ENCODE data around the gene GAL3ST3. TPM values are rescaled to one million over a fixed set of nuclear protein-coding genes. Genes with fewer than 3 reads are reported as not detected.

The GAL3ST3 gene
- total and polyA plus RNA-seq, 10 donors = 0.03 to 0.04 (median 0.03) TPM; not detected in 7

DNA sequence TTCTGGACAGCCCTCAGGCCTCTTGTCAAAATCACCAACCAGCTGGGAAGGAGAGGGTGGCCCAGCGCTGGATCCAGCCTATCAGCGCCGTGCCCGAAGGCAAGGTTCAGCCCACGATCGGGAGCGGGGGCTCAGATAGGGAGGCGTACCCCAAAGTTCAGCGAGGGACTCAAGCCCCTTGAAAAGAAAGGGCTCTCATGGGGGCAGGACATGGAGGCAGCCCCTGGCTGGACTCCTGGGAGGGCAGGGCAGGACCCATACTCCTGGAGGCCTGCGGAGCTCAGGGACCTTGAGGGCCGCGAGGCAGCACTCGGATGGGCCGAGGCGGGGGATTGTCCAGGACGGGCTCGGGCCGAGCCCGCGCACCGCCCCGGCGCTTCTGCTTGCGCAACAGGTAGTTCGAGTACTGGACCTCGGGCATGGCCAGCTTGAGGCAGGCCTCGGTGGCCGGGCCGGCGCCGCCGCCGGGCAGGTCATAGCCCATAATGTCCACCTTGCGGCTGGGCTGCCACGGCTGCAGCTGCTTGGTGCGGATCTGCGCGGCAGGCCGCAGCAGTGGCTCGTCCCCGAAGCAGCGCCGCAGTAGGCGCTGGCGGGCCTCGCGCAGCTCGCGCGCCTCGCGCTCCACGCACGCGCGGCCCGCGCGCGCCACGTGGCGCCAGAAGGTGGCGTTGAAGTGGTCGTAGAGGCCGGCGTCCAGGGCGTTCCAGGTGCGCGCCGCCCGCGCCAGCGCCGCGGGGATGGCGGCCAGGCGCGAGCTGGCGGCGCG lies 6.5 kb downstream of the GAL3ST3 start:
- Histone ChIP-seq H3K36me3 (no peaks in the 10 kb centered on the region), H3K27ac (no peak overlapping the region), H3K4me1 (peaks cover 6 to 12% (median 8%) of the 10 kb centered on the region in 6 donors), H3K27me3 (replicated peaks in 1 of 7) (peaks cover 0 to 6% (median 0%) of the 10 kb centered on the region in 7 donors), H3K9me3 (no peaks in the 10 kb centered on the region), H3K4me3 (no peak overlapping the region)
- DNase-seq = peak; percentile 64
- intact Hi-C loops (cut with DNase I; ENCODE audit: low total_unique reads) = no loop called here
- TF ChIP-seq POLR2A (IDR thresholded peaks at IDR 0.05) (no peak), POLR2AphosphoS5 (IDR thresholded peaks at IDR 0.05) (no peak)
- TF ChIP-seq, protein P1, sequence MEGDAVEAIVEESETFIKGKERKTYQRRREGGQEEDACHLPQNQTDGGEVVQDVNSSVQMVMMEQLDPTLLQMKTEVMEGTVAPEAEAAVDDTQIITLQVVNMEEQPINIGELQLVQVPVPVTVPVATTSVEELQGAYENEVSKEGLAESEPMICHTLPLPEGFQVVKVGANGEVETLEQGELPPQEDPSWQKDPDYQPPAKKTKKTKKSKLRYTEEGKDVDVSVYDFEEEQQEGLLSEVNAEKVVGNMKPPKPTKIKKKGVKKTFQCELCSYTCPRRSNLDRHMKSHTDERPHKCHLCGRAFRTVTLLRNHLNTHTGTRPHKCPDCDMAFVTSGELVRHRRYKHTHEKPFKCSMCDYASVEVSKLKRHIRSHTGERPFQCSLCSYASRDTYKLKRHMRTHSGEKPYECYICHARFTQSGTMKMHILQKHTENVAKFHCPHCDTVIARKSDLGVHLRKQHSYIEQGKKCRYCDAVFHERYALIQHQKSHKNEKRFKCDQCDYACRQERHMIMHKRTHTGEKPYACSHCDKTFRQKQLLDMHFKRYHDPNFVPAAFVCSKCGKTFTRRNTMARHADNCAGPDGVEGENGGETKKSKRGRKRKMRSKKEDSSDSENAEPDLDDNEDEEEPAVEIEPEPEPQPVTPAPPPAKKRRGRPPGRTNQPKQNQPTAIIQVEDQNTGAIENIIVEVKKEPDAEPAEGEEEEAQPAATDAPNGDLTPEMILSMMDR (IDR thresholded peaks at IDR 0.05 in 8 of 11, conservative IDR thresholded peaks at IDR 0.05 in 3 of 11) = no peak
- WGBS, 5 donors = 95 to 98% (median 97%) methylated on average over 58 to 81 of the region's 81 CpGs

DNA sequence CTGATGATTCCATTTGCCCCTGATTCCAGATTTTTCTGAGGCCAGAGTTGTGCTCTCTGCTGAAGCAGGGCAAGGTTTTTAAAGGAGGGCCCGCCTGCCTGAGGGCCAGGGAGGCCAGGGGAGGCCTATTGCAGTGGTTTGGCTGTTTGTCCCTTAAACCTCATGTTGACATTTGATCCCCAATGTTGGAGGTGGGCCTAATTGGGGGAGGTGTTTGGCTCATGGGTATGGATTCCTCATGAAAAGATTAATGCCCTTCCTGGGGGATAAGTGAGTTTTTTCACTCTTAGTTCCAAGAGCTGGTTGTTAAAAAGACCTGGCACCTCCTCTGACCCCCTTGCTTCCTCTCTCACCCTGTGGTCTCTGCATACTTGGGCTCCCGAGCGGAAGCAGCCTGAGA lies 9.2 kb downstream of the GAL3ST3 start:
- Histone ChIP-seq H3K4me3 (no peak overlapping the region), H3K4me1 (peaks cover 0 to 2% (median under 1%) of the 10 kb centered on the region in 6 donors), H3K36me3 (no peaks in the 10 kb centered on the region), H3K27ac (no peak overlapping the region), H3K27me3 (replicated peaks in 1 of 7) (peaks cover 0 to 9% (median 0%) of the 10 kb centered on the region in 7 donors), H3K9me3 (peaks cover 0 to 5% (median 0%) of the 10 kb centered on the region in 8 donors)
- intact Hi-C loops (cut with DNase I; ENCODE audit: low total_unique reads) = no loop called here
- 84 to 92% (median 88%) methylated on average over 2 to 3 of the region's 3 CpGs for WGBS, 5 donors
- TF ChIP-seq, protein P1 (IDR thresholded peaks at IDR 0.05 in 8 of 11, conservative IDR thresholded peaks at IDR 0.05 in 3 of 11) = no peak
- TF ChIP-seq POLR2AphosphoS5 (IDR thresholded peaks at IDR 0.05) (no peak), POLR2A (IDR thresholded peaks at IDR 0.05) (no peak)
- no peak for DNase-seq

DNA sequence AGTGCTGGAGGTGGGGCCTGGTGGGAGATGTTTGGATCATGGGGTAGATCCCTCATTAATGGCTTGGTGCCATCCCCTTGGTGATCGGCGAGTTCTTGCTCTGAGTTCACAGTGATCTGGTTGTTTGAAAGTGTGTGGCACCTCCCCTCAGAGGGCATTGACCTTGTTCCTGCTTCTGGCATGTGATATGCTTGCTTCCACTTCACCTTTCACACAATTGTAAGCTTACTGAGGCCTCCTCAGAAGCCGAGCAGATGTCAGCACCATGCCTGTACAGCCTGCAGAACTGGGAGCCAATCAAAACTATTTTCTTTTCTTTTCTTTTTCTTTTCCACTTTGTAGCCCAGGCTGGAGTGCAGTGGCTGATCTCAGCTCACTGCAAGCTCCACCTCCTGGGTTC lies 11.6 kb downstream of the GAL3ST3 start:
- H3K4me1 ChIP-seq = no peaks in the 10 kb centered on the region
- intact Hi-C loops (cut with DNase I; ENCODE audit: low total_unique reads) = no loop called here
- WGBS, 5 donors = 72 to 95% (median 88%) methylated on average over 3 of the region's 3 CpGs
- no peaks in the 10 kb centered on the region for H3K36me3 ChIP-seq
- DNase-seq = no peak
- peaks cover 0 to 5% (median 0%) of the 10 kb centered on the region in 8 donors for H3K9me3 ChIP-seq
- no peak overlapping the region for H3K4me3 ChIP-seq
- TF ChIP-seq, protein P1 (IDR thresholded peaks at IDR 0.05 in 8 of 11, conservative IDR thresholded peaks at IDR 0.05 in 3 of 11) = no peak
- TF ChIP-seq POLR2AphosphoS5 (IDR thresholded peaks at IDR 0.05) (no peak), POLR2A (IDR thresholded peaks at IDR 0.05) (no peak)
- no peak overlapping the region for H3K27ac ChIP-seq
- peaks cover 0 to 9% (median 0%) of the 10 kb centered on the region in 7 donors for H3K27me3 ChIP-seq (replicated peaks in 1 of 7)

DNA sequence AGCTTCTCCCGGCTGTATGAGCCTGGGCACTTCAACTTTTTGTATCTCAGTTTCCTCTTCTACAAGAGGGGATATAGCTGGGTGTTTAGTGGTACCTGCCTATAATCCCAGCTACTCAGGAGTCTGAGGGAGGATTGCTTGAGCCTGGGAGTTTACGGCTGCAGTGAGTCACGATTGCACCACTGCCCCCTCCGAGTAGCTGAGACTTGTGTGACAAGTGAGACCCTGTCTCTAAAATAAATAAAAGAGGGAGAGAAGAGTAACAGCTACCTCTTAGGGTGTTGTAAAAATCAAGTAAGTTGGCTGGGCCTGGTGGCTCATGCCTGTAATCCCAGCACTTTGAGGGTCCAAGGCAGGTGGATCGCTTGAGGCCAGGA lies 12.6 kb downstream of the GAL3ST3 start:
- TF ChIP-seq POLR2AphosphoS5 (IDR thresholded peaks at IDR 0.05) = no peak
- TF ChIP-seq, protein P1 (IDR thresholded peaks at IDR 0.05 in 8 of 11, conservative IDR thresholded peaks at IDR 0.05 in 3 of 11) = no peak
- no peak for TF ChIP-seq POLR2A (IDR thresholded peaks at IDR 0.05)
- no peak overlapping the region for H3K27ac ChIP-seq
- no peak overlapping the region for H3K4me3 ChIP-seq
- intact Hi-C loops (cut with DNase I; ENCODE audit: low total_unique reads) = no loop called here
- H3K9me3 ChIP-seq = peaks cover 0 to 5% (median 0%) of the 10 kb centered on the region in 8 donors
- no peaks in the 10 kb centered on the region for H3K36me3 ChIP-seq
- WGBS, 5 donors = 82 to 94% (median 92%) methylated on average over 5 of the region's 5 CpGs
- DNase-seq = no peak
- H3K27me3 ChIP-seq (replicated peaks in 1 of 7) = peaks cover 0 to 9% (median 0%) of the 10 kb centered on the region in 7 donors
- H3K4me1 ChIP-seq = peaks cover 0 to 3% (median 0%) of the 10 kb centered on the region in 6 donors

All from spleen (tissue), 11 donors.